KMS-11 (cell line): ENCODE measurements around the gene TMEM217.
A peak's percentile ranks its signal among the peaks of the same experiment; 100 is the strongest.

Experiments
- H2AFZ ChIP-seq: fragments of 200-600 bp; sonication (generic); 2 replicates; pipeline ENCODE4 v1.6.1; 2016; ENCODE audit warnings: antibody characterized with exemption, mixed run types, low read depth
- H3K27ac ChIP-seq: fragments of 200-600 bp; sonication (generic); 2 replicates; pipeline ENCODE4 v1.6.1; 2016; ENCODE audit warnings: mild to moderate bottlenecking, mixed run types
- H3K27me3 ChIP-seq: fragments of 200-600 bp; sonication (generic); 2 replicates; pipeline ENCODE4 v1.6.1; 2017; ENCODE audit warnings: mild to moderate bottlenecking, low read depth, mixed run types, moderate library complexity; ENCODE audit not compliant: insufficient read depth
- H3K36me3 ChIP-seq: fragments of 200-600 bp; sonication (generic); 2 replicates; pipeline ENCODE4 v1.6.1; 2017; ENCODE audit warnings: mild to moderate bottlenecking, mixed run types; ENCODE audit not compliant: insufficient read depth
- H3K4me1 ChIP-seq: fragments of 200-600 bp; sonication (generic); 2 replicates; pipeline ENCODE4 v1.6.1; 2016; ENCODE audit warnings: mild to moderate bottlenecking, low read depth, mixed run types; ENCODE audit not compliant: poor library complexity, severe bottlenecking
- H3K4me2 ChIP-seq: fragments of 200-600 bp; sonication (generic); 2 replicates; pipeline ENCODE4 v1.7.0; 2016; ENCODE audit warnings: mild to moderate bottlenecking, mixed run types
- H3K4me3 ChIP-seq: fragments of 200-600 bp; sonication (generic); IDR thresholded peaks from 2 replicates; pipeline ENCODE4 v1.6.1; 2017; ENCODE audit warnings: low read depth, low read length, mixed read lengths; ENCODE audit not compliant: insufficient read depth
- H3K79me2 ChIP-seq: fragments of 200-600 bp; sonication (generic); 2 replicates; pipeline ENCODE4 v1.6.1; 2016; ENCODE audit warnings: low read depth, mixed run types; ENCODE audit not compliant: insufficient read depth
- H3K9ac ChIP-seq: fragments of 200-600 bp; sonication (generic); 2 replicates; pipeline ENCODE4 v1.6.1; 2016; ENCODE audit warnings: mild to moderate bottlenecking, mixed run types
- H4K20me1 ChIP-seq: fragments of 200-600 bp; sonication (generic); 2 replicates; pipeline ENCODE4 v1.6.1; 2016; ENCODE audit warnings: mild to moderate bottlenecking, mixed run types; ENCODE audit not compliant: insufficient read depth
- CTCF ChIP-seq: fragments of 200-600 bp; sonication (generic); conservative IDR thresholded peaks from 2 replicates; pipeline ENCODE4 v1.6.1; 2017; ENCODE audit warnings: low read depth, mild to moderate bottlenecking, antibody characterized with exemption, low read length, moderate library complexity, mixed read lengths

Gene TMEM217

GRCh38 chr6:37230104-37230503 lies 27.8 kb downstream of the TMEM217 start:
- Histone ChIP-seq H3K4me3 (no peak overlapping the region), H3K9ac (no peak overlapping the region), H3K4me1 (no peaks in the 10 kb centered on the region), H4K20me1 (no peaks in the 10 kb centered on the region), H3K36me3 (no peaks in the 10 kb centered on the region), H3K4me2 (no peak overlapping the region), H3K27ac (no peak overlapping the region), H2AFZ (no peak overlapping the region), H3K79me2 (no peaks in the 10 kb centered on the region), H3K27me3 (no peaks in the 10 kb centered on the region)
- TF ChIP-seq CTCF, result no peak

GRCh38 chr6:37225350-37226169 lies 32.4 kb downstream of the TMEM217 start:
- Histone ChIP-seq H3K4me3 (no peak overlapping the region), H3K36me3 (no peaks in the 10 kb centered on the region), H3K27me3 (no peaks in the 10 kb centered on the region), H4K20me1 (no peaks in the 10 kb centered on the region), H2AFZ (no peak overlapping the region), H3K4me2 (no peak overlapping the region), H3K9ac (no peak overlapping the region), H3K27ac (no peak overlapping the region), H3K4me1 (peaks cover 18% of the 10 kb centered on the region), H3K79me2 (no peaks in the 10 kb centered on the region)
- TF ChIP-seq CTCF, result no peak

GRCh38 chr6:37222992-37223391 lies 35.0 kb downstream of the TMEM217 start:
- H3K27me3 ChIP-seq, result no peaks in the 10 kb centered on the region
- TF ChIP-seq CTCF, result no peak
- H3K4me1 ChIP-seq, result peaks cover 18% of the 10 kb centered on the region
- H2AFZ ChIP-seq, result peak overlapping the region; percentile 90
- H3K27ac ChIP-seq, result no peak overlapping the region
- no peaks in the 10 kb centered on the region for H4K20me1 ChIP-seq
- H3K4me2 ChIP-seq, result peak overlapping the region; percentile 36
- H3K4me3 ChIP-seq, result no peak overlapping the region
- H3K79me2 ChIP-seq, result no peaks in the 10 kb centered on the region
- no peaks in the 10 kb centered on the region for H3K36me3 ChIP-seq
- H3K9ac ChIP-seq, result no peak overlapping the region

GRCh38 chr6:37222125-37222967 lies 35.6 kb downstream of the TMEM217 start:
- H3K4me3 ChIP-seq, result no peak overlapping the region
- H3K4me1 ChIP-seq, result peaks cover 18% of the 10 kb centered on the region
- no peak overlapping the region for H3K27ac ChIP-seq
- H2AFZ ChIP-seq, result peak overlapping the region; percentile 90
- no peaks in the 10 kb centered on the region for H3K79me2 ChIP-seq
- peak overlapping the region; percentile 36 for H3K4me2 ChIP-seq
- no peaks in the 10 kb centered on the region for H3K36me3 ChIP-seq
- H3K27me3 ChIP-seq, result no peaks in the 10 kb centered on the region
- no peak overlapping the region for H3K9ac ChIP-seq
- H4K20me1 ChIP-seq, result no peaks in the 10 kb centered on the region
- TF ChIP-seq CTCF, result no peak
